Upper lobe of right lung (tissue), 1 donor: ENCODE results near the gene RAB4B. TPM values are rescaled to one million over a fixed set of nuclear protein-coding genes. Genes with fewer than 3 reads are reported as not detected.

Source experiments
- ATAC-seq: fragments of 200-7000 bp; cut with Tn5 transposase; one replicate; pipeline ENCODE4 v1.9.1; 2020; ENCODE audit warnings: mild to moderate bottlenecking, moderate library complexity
- DNase-seq: peaks from one replicate; pipeline ENCODE4 v3.0.0-alpha.2; 2020
- H3K27ac ChIP-seq: fragments of 200-600 bp; one replicate; pipeline ENCODE4 v1.8.0; 2022
- H3K27me3 ChIP-seq: fragments of 200-600 bp; one replicate; pipeline ENCODE4 v1.8.0; 2022; ENCODE audit warnings: mild to moderate bottlenecking
- H3K36me3 ChIP-seq: fragments of 200-600 bp; one replicate; pipeline ENCODE4 v1.8.0; 2022
- H3K4me1 ChIP-seq: fragments of 200-600 bp; one replicate; pipeline ENCODE4 v1.8.0; 2022
- H3K4me3 ChIP-seq: fragments of 200-600 bp; one replicate; pipeline ENCODE4 v1.8.0; 2022; ENCODE audit warnings: mild to moderate bottlenecking
- H3K9me3 ChIP-seq: fragments of 200-600 bp; one replicate; pipeline ENCODE4 v1.8.0; 2022
- intact Hi-C: fragments of 100-400 bp; cut with DNase I; formaldehyde crosslinking; loops from one replicate; pipeline ENCODE4 v1.11.0; 2022
- total RNA-seq: library from RNA; stranded (reverse); fragmentation: NEBNext Ultra II Directional; extraction: Animal tissue kit (Norgen Biotek cat#: 25700); gene quantifications from one replicate; pipeline ENCODE4 v1.2.1, GENCODE V29; 2021
- TF ChIP-seq, protein P1 (sequence below): fragments of 200-600 bp; IDR thresholded peaks from one replicate; pipeline ENCODE4 v1.8.0; 2022; ENCODE audit warnings: antibody characterized with exemption
- donor health status: DM: no; HTN: yes; CAD: no; lungs with severe emphysema.

RAB4B gene
- total RNA-seq, 1 donor from 2014 or later: 45.4 TPM

DNA sequence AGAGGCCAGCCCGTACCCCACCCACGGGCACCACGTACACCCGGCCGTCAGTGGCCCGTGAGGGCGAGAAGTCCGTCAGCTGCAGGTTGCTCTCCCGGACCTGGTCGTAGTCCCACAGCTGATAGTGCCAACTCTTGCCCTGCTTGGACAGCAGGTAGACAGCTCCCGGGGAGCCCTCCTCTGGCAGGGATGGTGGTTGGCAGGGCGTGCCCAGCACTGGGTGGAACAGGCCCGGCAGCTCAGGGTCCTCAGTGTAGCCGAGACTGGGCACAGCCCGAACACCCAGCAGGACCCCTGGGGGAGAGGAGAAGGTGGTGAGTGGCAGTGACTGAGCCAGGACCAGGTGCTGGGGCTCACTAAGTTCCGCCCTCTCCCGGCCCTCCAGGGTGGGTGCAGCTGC is 35.6 kb upstream of the RAB4B start:
- TF ChIP-seq, protein P1, sequence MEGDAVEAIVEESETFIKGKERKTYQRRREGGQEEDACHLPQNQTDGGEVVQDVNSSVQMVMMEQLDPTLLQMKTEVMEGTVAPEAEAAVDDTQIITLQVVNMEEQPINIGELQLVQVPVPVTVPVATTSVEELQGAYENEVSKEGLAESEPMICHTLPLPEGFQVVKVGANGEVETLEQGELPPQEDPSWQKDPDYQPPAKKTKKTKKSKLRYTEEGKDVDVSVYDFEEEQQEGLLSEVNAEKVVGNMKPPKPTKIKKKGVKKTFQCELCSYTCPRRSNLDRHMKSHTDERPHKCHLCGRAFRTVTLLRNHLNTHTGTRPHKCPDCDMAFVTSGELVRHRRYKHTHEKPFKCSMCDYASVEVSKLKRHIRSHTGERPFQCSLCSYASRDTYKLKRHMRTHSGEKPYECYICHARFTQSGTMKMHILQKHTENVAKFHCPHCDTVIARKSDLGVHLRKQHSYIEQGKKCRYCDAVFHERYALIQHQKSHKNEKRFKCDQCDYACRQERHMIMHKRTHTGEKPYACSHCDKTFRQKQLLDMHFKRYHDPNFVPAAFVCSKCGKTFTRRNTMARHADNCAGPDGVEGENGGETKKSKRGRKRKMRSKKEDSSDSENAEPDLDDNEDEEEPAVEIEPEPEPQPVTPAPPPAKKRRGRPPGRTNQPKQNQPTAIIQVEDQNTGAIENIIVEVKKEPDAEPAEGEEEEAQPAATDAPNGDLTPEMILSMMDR: no peak
- intact Hi-C loops: no loop called here
- H3K27ac ChIP-seq: no peak overlapping the region
- peaks cover 21% of the 10 kb centered on the region for H3K4me1 ChIP-seq
- ATAC-seq: no peak
- no peaks in the 10 kb centered on the region for H3K9me3 ChIP-seq
- H3K36me3 ChIP-seq: peaks cover 31% of the 10 kb centered on the region
- DNase-seq: no peak
- no peak overlapping the region for H3K4me3 ChIP-seq
- H3K27me3 ChIP-seq: no peaks in the 10 kb centered on the region

DNA sequence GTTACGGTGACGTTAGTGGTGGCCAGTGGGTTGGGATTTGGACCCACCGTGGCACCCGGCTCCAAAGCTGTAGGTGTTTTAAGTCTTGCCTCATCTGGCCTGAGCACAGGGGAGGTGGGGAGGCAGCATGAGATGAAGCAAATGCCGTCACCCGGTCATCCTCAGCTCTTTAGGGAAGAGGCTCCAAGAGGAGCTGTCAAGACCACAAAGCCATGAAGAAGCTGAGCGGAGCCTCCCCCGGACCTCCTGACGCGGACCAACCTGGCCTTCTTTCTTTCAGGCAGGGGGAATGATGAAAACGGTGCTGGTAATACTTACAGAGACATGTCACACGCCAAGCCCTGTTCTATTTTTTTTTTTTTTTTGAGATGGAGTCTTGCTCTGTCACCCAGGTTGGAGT is 35.2 kb upstream of the RAB4B start:
- ATAC-seq: no peak
- H3K27me3 ChIP-seq: no peaks in the 10 kb centered on the region
- intact Hi-C loops: no loop called here
- DNase-seq: peak; percentile 66
- TF ChIP-seq, protein P1: no peak
- no peak overlapping the region for H3K4me3 ChIP-seq
- peaks cover 21% of the 10 kb centered on the region for H3K4me1 ChIP-seq
- H3K36me3 ChIP-seq: peaks cover 26% of the 10 kb centered on the region
- no peaks in the 10 kb centered on the region for H3K9me3 ChIP-seq
- H3K27ac ChIP-seq: no peak overlapping the region

DNA sequence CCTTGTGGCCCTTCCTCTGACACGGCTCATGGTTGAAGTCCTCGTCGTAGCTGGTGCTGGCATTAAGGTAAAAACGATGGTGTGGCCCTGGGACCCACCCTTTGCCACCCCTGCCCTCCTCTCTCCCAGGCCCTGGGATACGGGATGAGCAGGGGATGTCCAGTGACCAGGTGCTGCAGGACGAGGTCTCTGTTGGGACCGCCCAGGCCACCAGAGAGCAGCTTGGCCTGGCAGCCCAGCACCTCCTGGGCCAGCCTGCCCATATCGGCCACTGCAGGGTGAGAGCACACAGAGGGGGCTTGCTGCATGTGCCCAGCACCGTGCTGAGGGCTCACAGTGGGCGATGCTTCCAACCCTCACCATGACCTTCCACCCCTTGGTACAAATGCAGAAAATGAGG is 34.1 kb upstream of the RAB4B start:
- H3K4me1 ChIP-seq: peaks cover 30% of the 10 kb centered on the region
- TF ChIP-seq, protein P1: no peak
- intact Hi-C loops: no loop called here
- no peak overlapping the region for H3K4me3 ChIP-seq
- ATAC-seq: no peak
- no peaks in the 10 kb centered on the region for H3K9me3 ChIP-seq
- peaks cover 18% of the 10 kb centered on the region for H3K36me3 ChIP-seq
- peak overlapping the region; percentile 78 for H3K27ac ChIP-seq
- peak; percentile 61 for DNase-seq
- no peaks in the 10 kb centered on the region for H3K27me3 ChIP-seq

DNA sequence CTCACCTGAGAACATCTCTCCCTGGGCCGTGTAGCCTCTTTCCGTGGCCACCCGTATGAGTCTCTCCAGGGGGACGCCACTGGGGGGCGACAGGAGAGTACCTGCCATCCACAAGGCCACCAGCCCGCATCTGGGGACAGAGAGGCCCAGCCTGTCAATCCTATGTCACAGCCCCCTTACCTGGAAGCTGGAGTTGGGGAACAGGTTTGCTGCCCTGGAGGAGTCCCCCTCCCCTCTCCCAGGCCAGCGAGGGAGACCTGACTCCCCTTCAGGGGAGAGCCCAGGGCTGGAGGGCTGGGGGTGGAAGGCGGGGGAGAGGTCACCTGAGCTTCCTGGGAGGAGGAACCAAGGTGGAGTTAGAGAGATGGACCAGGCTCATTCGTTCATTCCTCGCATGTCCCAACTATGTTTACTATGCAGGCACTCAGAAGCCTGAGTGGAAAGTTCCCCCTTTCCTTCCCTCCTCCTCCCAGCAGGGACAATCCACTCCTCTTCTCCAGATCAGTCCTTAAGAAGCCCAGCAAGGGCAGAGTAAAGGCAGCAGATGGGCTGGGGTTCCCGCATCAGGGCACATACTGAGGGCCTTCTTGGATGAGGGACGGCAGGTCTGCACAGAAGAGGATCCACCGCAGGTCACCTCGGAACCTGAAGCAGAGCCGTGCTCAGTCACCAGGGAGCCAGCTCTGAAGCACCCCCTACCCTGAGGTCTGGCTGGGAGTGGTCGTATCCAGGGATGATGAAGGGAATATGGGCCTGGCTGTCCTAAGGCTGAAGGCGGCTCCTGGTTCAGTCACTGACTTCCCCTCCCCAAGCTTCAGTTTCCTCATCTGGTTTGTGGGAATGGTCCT is 33.3 kb upstream of the RAB4B start:
- H3K27me3 ChIP-seq: no peaks in the 10 kb centered on the region
- H3K9me3 ChIP-seq: no peaks in the 10 kb centered on the region
- H3K27ac ChIP-seq: peak overlapping the region; percentile 78
- DNase-seq: peak; percentile 86
- intact Hi-C loops: no loop called here
- H3K36me3 ChIP-seq: peaks cover 10% of the 10 kb centered on the region
- H3K4me3 ChIP-seq: peak overlapping the region; percentile 9
- H3K4me1 ChIP-seq: peaks cover 39% of the 10 kb centered on the region
- peak; percentile 83 for ATAC-seq
- TF ChIP-seq, protein P1: peak; percentile 22

DNA sequence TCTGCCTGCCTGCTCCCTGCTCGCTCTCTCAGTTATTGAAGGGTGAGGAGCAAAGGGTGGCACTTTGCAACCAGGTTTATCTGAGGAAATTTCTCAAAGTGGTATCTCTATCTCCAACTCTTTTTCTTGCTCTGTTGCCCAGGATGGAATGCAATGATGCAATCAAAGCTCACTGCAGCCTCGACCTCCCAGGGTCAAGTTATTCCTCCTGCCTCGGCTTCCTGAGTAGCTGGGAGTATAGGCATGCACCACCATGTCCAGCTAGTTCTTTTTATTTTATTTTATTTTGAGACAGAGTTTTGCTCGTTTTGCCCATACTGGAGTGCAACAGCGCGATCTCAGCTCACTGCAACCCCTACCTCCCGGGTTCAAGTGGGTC is 32.7 kb upstream of the RAB4B start:
- peak overlapping the region; percentile 9 for H3K4me3 ChIP-seq

More for the DNA sequence above, 32.7 kb upstream of the RAB4B start:
- Histone ChIP-seq H3K27me3 (no peaks in the 10 kb centered on the region), H3K36me3 (peaks cover 4% of the 10 kb centered on the region), H3K27ac (peak overlapping the region; percentile 78), H3K9me3 (no peaks in the 10 kb centered on the region), H3K4me1 (peaks cover 40% of the 10 kb centered on the region)
- intact Hi-C loops: no loop called here
- TF ChIP-seq, protein P1: no peak
- no peak for ATAC-seq
- no peak for DNase-seq
